OCI-LY1 (cell line): ENCODE data around the gene FARS2.
A peak's percentile ranks its signal among the peaks of the same experiment; 100 is the strongest.

ENCODE experiments used
- H2AFZ ChIP-seq: fragments of 200-600 bp; sonication (generic), shearing (Covaris generic); 2 replicates; pipeline ENCODE4 v1.6.0; 2014; ENCODE audit warnings: antibody characterized with exemption, mild to moderate bottlenecking, low read length
- H3F3A ChIP-seq: fragments of 200-600 bp; sonication (generic), shearing (Covaris generic); 2 replicates; pipeline ENCODE4 v1.6.0; 2014; ENCODE audit warnings: mild to moderate bottlenecking, antibody characterized with exemption, low read length, moderate library complexity; ENCODE audit not compliant: insufficient read depth
- H3K27ac ChIP-seq: fragments of 200-600 bp; sonication (generic); 2 replicates; pipeline ENCODE4 v1.5.1; 2014; ENCODE audit warnings: low read length, mixed run types, mild to moderate bottlenecking, low read depth; ENCODE audit not compliant: poor library complexity, severe bottlenecking
- H3K27me3 ChIP-seq: fragments of 200-600 bp; sonication (generic); 2 replicates; pipeline ENCODE4 v1.6.0; 2014; ENCODE audit warnings: antibody characterized with exemption, mild to moderate bottlenecking, low read length, moderate library complexity; ENCODE audit not compliant: insufficient read depth
- H3K36me3 ChIP-seq: fragments of 200-600 bp; sonication (generic); 2 replicates; pipeline ENCODE4 v1.6.1; 2014; ENCODE audit warnings: mild to moderate bottlenecking, antibody characterized with exemption, low read length, moderate library complexity, mixed read lengths; ENCODE audit not compliant: insufficient read depth
- H3K4me1 ChIP-seq: fragments of 200-600 bp; sonication (generic); 2 replicates; pipeline ENCODE4 v1.5.1; 2014; ENCODE audit warnings: mild to moderate bottlenecking, low read length, moderate library complexity; ENCODE audit not compliant: insufficient read depth, severe bottlenecking
- H3K4me2 ChIP-seq: fragments of 200-600 bp; sonication (generic), shearing (Covaris generic); 2 replicates; pipeline ENCODE4 v1.6.1; 2014; ENCODE audit warnings: low read length
- H3K4me3 ChIP-seq: fragments of 200-600 bp; sonication (generic); 2 replicates; pipeline ENCODE4 v1.5.1; 2014; ENCODE audit warnings: low read length, low read depth, mild to moderate bottlenecking, mixed read lengths; ENCODE audit not compliant: poor library complexity, severe bottlenecking
- H3K79me2 ChIP-seq: fragments of 200-600 bp; shearing (Covaris generic); 2 replicates; pipeline ENCODE4 v1.6.1; 2016; ENCODE audit warnings: mixed run types, low read length, mixed read lengths; ENCODE audit not compliant: insufficient read depth
- H3K9ac ChIP-seq: fragments of 200-600 bp; sonication (generic), shearing (Covaris generic); 2 replicates; pipeline ENCODE4 v1.6.1; 2014; ENCODE audit warnings: mild to moderate bottlenecking, low read length, mixed read lengths
- H3K9me2 ChIP-seq: fragments of 200-600 bp; sonication (generic), shearing (Covaris generic); 2 replicates; pipeline ENCODE4 v1.6.1; 2014; ENCODE audit warnings: low read depth, mild to moderate bottlenecking, low read length, mixed read lengths
- H3K9me3 ChIP-seq: fragments of 200-600 bp; shearing (Covaris generic); 2 replicates; pipeline ENCODE4 v1.6.1; 2014; ENCODE audit warnings: low read length, mixed read lengths
- H4K20me1 ChIP-seq: fragments of 200-600 bp; sonication (generic), shearing (Covaris generic); 2 replicates; pipeline ENCODE4 v1.6.0; 2016; ENCODE audit warnings: mild to moderate bottlenecking, low read length; ENCODE audit not compliant: insufficient read depth
- EZH2 ChIP-seq: fragments of 200-600 bp; sonication (generic), shearing (Covaris generic); IDR thresholded peaks from 2 replicates; pipeline ENCODE4 v1.8.0; 2017; ENCODE audit warnings: borderline replicate concordance, mixed run types, mild to moderate bottlenecking, antibody characterized with exemption, low read length, moderate library complexity, mixed read lengths
- TF ChIP-seq, protein P1 (sequence below): fragments of 200-600 bp; sonication (generic), shearing (Covaris generic); IDR thresholded peaks from 2 replicates; pipeline ENCODE4 v1.5.1; 2017; ENCODE audit warnings: mild to moderate bottlenecking, antibody characterized with exemption, low read length, moderate library complexity, mixed read lengths

Gene FARS2

GRCh38 chr6:5482619-5483018 lies 221.3 kb downstream of the FARS2 start:
- no peaks in the 10 kb centered on the region for H3K9me3 ChIP-seq
- no peak overlapping the region for H2AFZ ChIP-seq
- H4K20me1 ChIP-seq, result no peaks in the 10 kb centered on the region
- H3K27me3 ChIP-seq, result no peaks in the 10 kb centered on the region
- no peaks in the 10 kb centered on the region for H3K9me2 ChIP-seq
- H3K79me2 ChIP-seq, result no peaks in the 10 kb centered on the region
- H3K9ac ChIP-seq, result no peak overlapping the region
- no peak overlapping the region for H3K4me2 ChIP-seq
- no peak overlapping the region for H3K4me3 ChIP-seq
- no peak for TF ChIP-seq EZH2
- TF ChIP-seq, protein P1, sequence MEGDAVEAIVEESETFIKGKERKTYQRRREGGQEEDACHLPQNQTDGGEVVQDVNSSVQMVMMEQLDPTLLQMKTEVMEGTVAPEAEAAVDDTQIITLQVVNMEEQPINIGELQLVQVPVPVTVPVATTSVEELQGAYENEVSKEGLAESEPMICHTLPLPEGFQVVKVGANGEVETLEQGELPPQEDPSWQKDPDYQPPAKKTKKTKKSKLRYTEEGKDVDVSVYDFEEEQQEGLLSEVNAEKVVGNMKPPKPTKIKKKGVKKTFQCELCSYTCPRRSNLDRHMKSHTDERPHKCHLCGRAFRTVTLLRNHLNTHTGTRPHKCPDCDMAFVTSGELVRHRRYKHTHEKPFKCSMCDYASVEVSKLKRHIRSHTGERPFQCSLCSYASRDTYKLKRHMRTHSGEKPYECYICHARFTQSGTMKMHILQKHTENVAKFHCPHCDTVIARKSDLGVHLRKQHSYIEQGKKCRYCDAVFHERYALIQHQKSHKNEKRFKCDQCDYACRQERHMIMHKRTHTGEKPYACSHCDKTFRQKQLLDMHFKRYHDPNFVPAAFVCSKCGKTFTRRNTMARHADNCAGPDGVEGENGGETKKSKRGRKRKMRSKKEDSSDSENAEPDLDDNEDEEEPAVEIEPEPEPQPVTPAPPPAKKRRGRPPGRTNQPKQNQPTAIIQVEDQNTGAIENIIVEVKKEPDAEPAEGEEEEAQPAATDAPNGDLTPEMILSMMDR, result no peak
- H3K36me3 ChIP-seq, result no peaks in the 10 kb centered on the region
- no peaks in the 10 kb centered on the region for H3F3A ChIP-seq
- no peak overlapping the region for H3K27ac ChIP-seq
- peaks cover 15% of the 10 kb centered on the region for H3K4me1 ChIP-seq

GRCh38 chr6:5484692-5485091 lies 223.4 kb downstream of the FARS2 start:
- no peak overlapping the region for H3K4me3 ChIP-seq
- H4K20me1 ChIP-seq, result no peaks in the 10 kb centered on the region
- H2AFZ ChIP-seq, result no peak overlapping the region
- H3K4me1 ChIP-seq, result peaks cover 17% of the 10 kb centered on the region
- no peaks in the 10 kb centered on the region for H3K27me3 ChIP-seq
- H3K79me2 ChIP-seq, result no peaks in the 10 kb centered on the region
- no peak overlapping the region for H3K27ac ChIP-seq
- H3K9ac ChIP-seq, result no peak overlapping the region
- H3K9me3 ChIP-seq, result no peaks in the 10 kb centered on the region
- no peaks in the 10 kb centered on the region for H3K9me2 ChIP-seq
- H3K4me2 ChIP-seq, result no peak overlapping the region
- TF ChIP-seq EZH2, result no peak
- TF ChIP-seq, protein P1, result no peak
- no peaks in the 10 kb centered on the region for H3F3A ChIP-seq
- H3K36me3 ChIP-seq, result no peaks in the 10 kb centered on the region

DNA sequence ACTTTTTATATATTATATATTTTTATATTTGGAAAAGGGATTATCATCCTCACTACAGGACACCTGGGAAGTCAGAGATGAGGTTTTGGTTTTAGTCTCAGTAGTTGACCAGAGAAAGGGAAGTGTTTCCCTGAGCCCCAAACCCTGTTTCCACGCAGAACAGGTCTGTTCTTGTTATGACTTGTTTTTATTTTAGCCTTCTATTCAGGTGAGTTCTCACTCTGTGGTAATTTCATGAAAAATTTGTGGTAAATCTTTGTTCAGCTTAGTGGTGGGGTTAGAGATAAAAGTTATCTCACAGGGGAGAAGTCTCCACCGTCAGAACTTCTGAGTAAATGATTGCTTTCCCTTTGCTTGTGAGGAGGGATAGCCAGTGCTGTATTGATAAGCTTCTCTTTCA lies 224.9 kb downstream of the FARS2 start:
- TF ChIP-seq EZH2, result no peak
- TF ChIP-seq, protein P1, result no peak
- Histone ChIP-seq H3K9me3 (no peaks in the 10 kb centered on the region), H3K79me2 (no peaks in the 10 kb centered on the region), H3K4me2 (no peak overlapping the region), H3K4me1 (peaks cover 31% of the 10 kb centered on the region), H3K27ac (peak overlapping the region; percentile 26), H3K9me2 (no peaks in the 10 kb centered on the region), H4K20me1 (no peaks in the 10 kb centered on the region), H3K27me3 (no peaks in the 10 kb centered on the region), H3K4me3 (no peak overlapping the region), H3K9ac (no peak overlapping the region), H3K36me3 (no peaks in the 10 kb centered on the region), H2AFZ (no peak overlapping the region), H3F3A (no peaks in the 10 kb centered on the region)
